SH-SY5Y (cell line): ENCODE measurements around the gene SLC66A3.

Experiments
- GATA2 ChIP-seq: IDR thresholded peaks from 2 replicates; pipeline ENCODE4 v1.6.1; 2011; ENCODE audit warnings: mild to moderate bottlenecking, low read depth, low read length
- GATA3 ChIP-seq: IDR thresholded peaks from 2 replicates; pipeline ENCODE4 v1.6.1; 2011; ENCODE audit warnings: low read depth, mild to moderate bottlenecking, low read length, moderate library complexity

DNA sequence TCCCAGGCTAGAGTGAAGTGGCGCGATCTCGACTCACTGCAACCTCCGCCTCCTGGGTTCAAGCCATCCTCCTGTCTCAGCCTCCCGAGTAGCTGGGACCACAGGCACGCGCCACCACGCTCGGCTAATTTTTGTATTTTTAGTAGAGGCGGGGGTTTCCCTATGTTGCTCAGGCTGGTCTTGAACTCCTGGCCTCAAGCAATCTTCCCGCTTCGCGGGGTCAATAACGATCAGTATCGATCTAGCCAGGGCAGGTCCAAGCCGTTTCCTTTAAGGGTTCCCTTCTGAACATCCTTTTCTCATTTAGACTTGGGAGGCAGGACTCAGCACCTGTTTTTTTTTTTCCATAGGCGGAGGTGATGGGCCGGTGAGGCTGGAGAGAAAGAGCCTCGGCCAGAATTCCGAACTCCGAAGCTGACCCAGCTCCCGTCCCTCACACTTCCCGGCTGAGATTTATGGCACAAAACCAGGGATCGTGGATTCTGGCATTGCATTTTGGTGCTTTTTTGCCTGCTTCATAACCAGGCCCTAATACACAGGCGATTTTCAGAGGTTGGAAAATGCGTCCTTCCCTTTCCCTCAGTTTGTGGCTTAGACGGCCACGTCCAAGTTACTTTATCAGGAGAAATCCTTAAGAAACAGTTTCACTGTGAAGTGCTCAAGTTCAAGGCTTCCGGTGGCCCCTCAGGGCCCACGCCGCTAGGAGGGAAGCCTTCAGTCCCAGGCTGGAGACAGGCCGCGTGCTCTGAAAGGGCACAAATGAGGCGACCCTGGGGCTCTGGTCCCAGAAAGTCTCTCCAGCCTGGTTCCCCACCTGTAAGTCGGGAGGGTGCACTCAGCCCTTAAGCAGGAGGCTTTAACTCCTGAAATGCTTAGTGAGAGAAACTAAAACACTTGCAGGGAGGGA is 998 bp upstream of the SLC66A3 start:
- no peak for TF ChIP-seq GATA2
- no peak for TF ChIP-seq GATA3
